Measurements from ENCODE around the gene MITF. TPM values are rescaled to one million over a fixed set of nuclear protein-coding genes. Genes with fewer than 3 reads are reported as not detected.

MITF gene
- polyA plus RNA-seq, 1 donor from 2014 or later = not detected

GRCh38 chr3:69880069-69880640, 140.9 kb downstream of the MITF start:
- H3F3A ChIP-seq (ENCODE audit: insufficient read depth, low read length, poor library complexity, severe bottlenecking) = no peaks in the 10 kb centered on the region
- H3K9me2 ChIP-seq (ENCODE audit: insufficient read depth, low read length) = no peaks in the 10 kb centered on the region
- H4K20me1 ChIP-seq (ENCODE audit: insufficient read depth) = no peaks in the 10 kb centered on the region
- TF ChIP-seq CTCF (IDR thresholded peaks at IDR 0.05; ENCODE audit: poor library complexity, severe bottlenecking) (no peak), SMC3 (conservative IDR thresholded peaks at IDR 0.05; ENCODE audit: poor library complexity) (no peak), TAF1 (IDR thresholded peaks at IDR 0.05; ENCODE audit: low read depth) (no peak), EZH2 (IDR thresholded peaks at IDR 0.05; ENCODE audit: borderline replicate concordance, insufficient read depth, low read length, poor library complexity, severe bottlenecking) (no peak), EP300 (conservative IDR thresholded peaks at IDR 0.05; ENCODE audit: poor library complexity, severe bottlenecking) (no peak), RAD21 (conservative IDR thresholded peaks at IDR 0.05) (no peak), REST (IDR thresholded peaks at IDR 0.05; ENCODE audit: borderline replicate concordance) (no peak)
- no peak overlapping the region for H3K9ac ChIP-seq (ENCODE audit: low read length)
- H3K4me3 ChIP-seq (ENCODE audit: low read length) = no peak overlapping the region
- no peaks in the 10 kb centered on the region for H3K9me3 ChIP-seq (ENCODE audit: low read length)
- no peak overlapping the region for H2AFZ ChIP-seq (ENCODE audit: low read depth, low read length)
- H3K27ac ChIP-seq (ENCODE audit: low read length) = no peak overlapping the region
- no peaks in the 10 kb centered on the region for H3K79me2 ChIP-seq (replicated peaks; ENCODE audit: insufficient read depth, low read length)
- H3K36me3 ChIP-seq (ENCODE audit: insufficient read depth, low read length) = no peaks in the 10 kb centered on the region
- H3K27me3 ChIP-seq (ENCODE audit: insufficient read depth, low read depth, low read length) = no peaks in the 10 kb centered on the region
- H3K4me2 ChIP-seq (ENCODE audit: low read length) = no peak overlapping the region

- Histone ChIP-seq H3K9ac (ENCODE audit: low read length) (no peak overlapping the region), H3K9me2 (ENCODE audit: insufficient read depth, low read length) (no peaks in the 10 kb centered on the region), H4K20me1 (ENCODE audit: insufficient read depth) (no peaks in the 10 kb centered on the region), H3K9me3 (ENCODE audit: low read length) (no peaks in the 10 kb centered on the region), H3K27ac (ENCODE audit: low read length) (no peak overlapping the region), H2AFZ (ENCODE audit: low read depth, low read length) (no peak overlapping the region), H3K4me3 (ENCODE audit: low read length) (no peak overlapping the region), H3K36me3 (ENCODE audit: insufficient read depth, low read length) (no peaks in the 10 kb centered on the region), H3K79me2 (replicated peaks; ENCODE audit: insufficient read depth, low read length) (no peaks in the 10 kb centered on the region), H3K4me2 (ENCODE audit: low read length) (no peak overlapping the region), H3F3A (ENCODE audit: insufficient read depth, low read length, poor library complexity, severe bottlenecking) (no peaks in the 10 kb centered on the region), H3K27me3 (ENCODE audit: insufficient read depth, low read depth, low read length) (no peaks in the 10 kb centered on the region)
- no peak for TF ChIP-seq EZH2 (IDR thresholded peaks at IDR 0.05; ENCODE audit: borderline replicate concordance, insufficient read depth, low read length, poor library complexity, severe bottlenecking)
- no peak for TF ChIP-seq TAF1 (IDR thresholded peaks at IDR 0.05; ENCODE audit: low read depth)
- no peak for TF ChIP-seq POLR2AphosphoS5 (IDR thresholded peaks at IDR 0.05)
- no peak for TF ChIP-seq SMC3 (conservative IDR thresholded peaks at IDR 0.05; ENCODE audit: poor library complexity)
- TF ChIP-seq RAD21 (conservative IDR thresholded peaks at IDR 0.05) = no peak
- TF ChIP-seq REST (IDR thresholded peaks at IDR 0.05; ENCODE audit: borderline replicate concordance) = no peak
- no peak for TF ChIP-seq EP300 (conservative IDR thresholded peaks at IDR 0.05; ENCODE audit: poor library complexity, severe bottlenecking)
Measured at GRCh38 chr3:69881051-69881450, 141.8 kb downstream of the MITF start.
